Aorta (tissue), 5 donors: Measurements from ENCODE around the gene RAD51D. TPM values are rescaled to one million over a fixed set of nuclear protein-coding genes. Genes with fewer than 3 reads are reported as not detected.
"Not testable (repeated sequence)": the region's sequence is repeated elsewhere in the genome, so short reads cannot be mapped to it uniquely, and the experiment has no call there.

Experiments
- ATAC-seq: fragments of 200-7000 bp; cut with Tn5 transposase; one replicate; pipeline ENCODE4 v1.9.1; 2022; ENCODE audit warnings: moderate library complexity; ENCODE audit not compliant: low FRiP score
- DNase-seq, 2 donors: peaks; one replicate each; pipeline ENCODE4 v3.0.0-alpha.2; 2020
- H3K27ac ChIP-seq, 2 donors: one replicate each; pipeline ENCODE4 v1.5.1; 2013; ENCODE audit warnings: low read length in 2 of 2, mild to moderate bottlenecking in 2 of 2, moderate library complexity in 2 of 2, control low read depth in 1 of 2, inconsistent platforms in 1 of 2, low read depth in 1 of 2
- H3K27me3 ChIP-seq, 2 donors: one replicate each; pipeline ENCODE4 v1.6.1; 2013; ENCODE audit warnings: control low read depth in 1 of 2, low read length in 1 of 2, mild to moderate bottlenecking in 1 of 2, moderate library complexity in 1 of 2; ENCODE audit not compliant: insufficient read depth in 2 of 2, control insufficient read depth in 1 of 2
- H3K36me3 ChIP-seq, 2 donors: one replicate each; pipeline ENCODE4 v1.6.1; 2013; ENCODE audit warnings: control low read depth in 1 of 2, low read length in 1 of 2, mild to moderate bottlenecking in 1 of 2; ENCODE audit not compliant: insufficient read depth in 2 of 2, control insufficient read depth in 1 of 2
- H3K4me1 ChIP-seq, 2 donors: one replicate each; pipeline ENCODE4 v1.6.1; 2013; ENCODE audit warnings: low read length in 2 of 2, control low read depth in 1 of 2, mild to moderate bottlenecking in 1 of 2, moderate library complexity in 1 of 2; ENCODE audit not compliant: insufficient read depth in 2 of 2, control insufficient read depth in 1 of 2
- H3K4me3 ChIP-seq, 2 donors: one replicate each; pipeline ENCODE4 v1.5.1; 2013; ENCODE audit warnings: low read length in 2 of 2, control low read depth in 1 of 2, mild to moderate bottlenecking in 1 of 2
- H3K9me3 ChIP-seq: one replicate; pipeline ENCODE4 v1.6.1; 2013; ENCODE audit warnings: mild to moderate bottlenecking, low read length; ENCODE audit not compliant: control insufficient read depth
- WGBS, 2 donors: extraction: QIAGEN DNeasy Blood & Tissue Kit; methylation state at CpG; one replicate each; pipeline ENCODE4 v1.1.7; 2013; 5-methylcytosine and 5-hydroxymethylcytosine counted together
- intact Hi-C, 2 donors: fragments of 100-400 bp; cut with DNase I; formaldehyde crosslinking; loops; one replicate each; pipeline versions ENCODE4 v1.14.2 to v1.15.0; 2022
- polyA plus RNA-seq, 2 donors: library from polyadenylated mRNA; stranded (reverse); fragments of 200-250 nt; gene quantifications; one replicate each; pipeline ENCODE4 v1.2.3, GENCODE V29; 2013
- total RNA-seq, 2 donors: library from RNA; stranded (reverse); fragmentation: NEBNext Ultra II Directional; extraction: Animal tissue kit (Norgen Biotek cat#: 25700); gene quantifications; one replicate each; pipeline ENCODE4 v1.2.1, GENCODE V29; 2021
- donor health status: healthy with polysubstance abuse.
- donor health status: Bipolar disorder and iron deficiency.
- donor health status: DM: no; HTN: no; CAD: no.
- donor health status: DM: no; HTN: no; CAD: no.
- donor health status: DM: yes; HTN: yes; CAD: no.

The RAD51D gene
- total and polyA plus RNA-seq, 4 donors: 3.6 to 17.3 (median 12.5) TPM

DNA sequence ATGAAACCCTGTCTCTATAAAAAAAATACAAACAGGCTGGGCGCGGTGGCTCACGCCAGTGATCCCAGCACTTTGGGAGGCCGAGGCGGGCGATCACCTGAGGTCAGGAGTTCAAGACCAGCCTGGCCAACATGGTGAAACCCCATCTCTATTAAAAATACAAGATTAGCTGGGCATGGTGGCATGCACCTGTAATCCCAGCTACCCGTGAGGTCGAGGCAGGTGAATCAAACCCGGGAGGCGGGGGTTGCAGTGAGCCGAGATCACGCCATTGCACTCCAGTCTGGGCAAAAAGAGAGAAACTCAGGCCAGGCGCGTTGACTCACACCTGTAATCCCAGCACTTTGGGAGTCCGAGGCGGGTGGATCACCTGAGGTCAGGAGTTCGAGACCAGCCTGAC is 8.9 kb downstream of the RAD51D start:
- peak in 1 of 2 donors; percentile 39 for DNase-seq
- H3K4me1 ChIP-seq, H3K9me3 ChIP-seq, H3K4me3 ChIP-seq, ATAC-seq, H3K27me3 ChIP-seq, H3K27ac ChIP-seq, intact Hi-C loops, H3K36me3 ChIP-seq: not testable (repeated sequence)
- WGBS, 2 donors: 97 to 99% methylated on average over 17 of the region's 17 CpGs

DNA sequence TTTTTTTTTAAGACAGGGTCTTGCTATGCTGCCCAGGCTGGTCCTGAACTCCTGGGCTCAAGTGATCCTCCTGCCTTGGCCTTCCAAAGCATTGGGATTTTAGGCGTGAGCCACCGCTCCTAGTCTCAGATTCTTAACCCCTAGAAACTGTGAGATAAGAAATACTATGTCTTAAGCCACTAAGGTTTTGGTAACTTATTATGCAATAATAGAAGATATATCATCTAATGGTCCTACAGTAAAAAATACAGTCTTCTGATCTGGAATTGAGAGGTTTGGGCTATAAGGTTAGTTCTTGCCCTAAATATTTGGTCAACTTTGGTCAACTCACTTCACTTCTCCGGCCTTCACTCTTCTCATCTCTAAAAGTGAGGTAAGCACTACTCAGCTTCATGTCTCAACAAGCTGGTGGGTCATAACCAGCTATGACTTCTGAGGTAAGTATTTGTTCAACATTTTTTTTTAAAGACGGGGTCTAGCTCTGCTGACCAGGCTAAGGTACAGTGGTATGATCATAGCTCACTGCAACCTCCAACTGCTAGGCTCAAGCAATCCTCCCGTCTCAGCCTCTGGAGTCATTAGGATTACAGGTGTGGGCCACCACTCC is 14.7 kb downstream of the RAD51D start:
- peaks cover 0 to 4% of the 10 kb centered on the region in 2 donors for H3K36me3 ChIP-seq

DNA sequence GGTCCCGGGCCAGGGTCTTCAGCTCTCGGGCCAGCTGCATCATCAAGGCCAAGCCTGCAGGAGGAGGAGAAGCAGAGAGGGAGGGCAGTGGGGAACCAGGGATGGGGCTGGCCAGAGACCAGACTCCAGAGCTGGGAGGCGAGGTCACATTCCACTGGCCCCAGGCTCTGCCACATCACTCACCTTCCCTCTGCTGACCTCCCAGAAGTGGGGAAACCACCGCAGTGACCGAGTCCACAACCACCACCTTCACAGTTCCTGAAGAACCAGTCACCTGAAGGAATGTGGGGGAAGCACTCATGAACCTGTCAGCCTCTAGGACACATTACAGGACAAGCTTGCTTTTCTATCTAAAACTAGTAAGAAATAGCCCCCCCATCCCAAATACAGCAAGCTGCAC is 16.4 kb downstream of the RAD51D start:
- Histone ChIP-seq H3K27ac (no peak overlapping the region), H3K27me3 (no peaks in the 10 kb centered on the region), H3K9me3 (no peaks in the 10 kb centered on the region), H3K4me1 (no peaks in the 10 kb centered on the region), H3K36me3 (peaks cover 0 to 4% of the 10 kb centered on the region in 2 donors), H3K4me3 (no peak overlapping the region)
- WGBS, 2 donors: 89 to 90% methylated on average over 5 of the region's 5 CpGs
- intact Hi-C loops: no loop called here
- ATAC-seq (no peak), DNase-seq (no peak)

More for the DNA sequence above, 14.7 kb downstream of the RAD51D start:
- intact Hi-C loops: no loop called here
- no peaks in the 10 kb centered on the region for H3K4me1 ChIP-seq
- H3K27ac ChIP-seq: no peak overlapping the region
- H3K9me3 ChIP-seq: no peaks in the 10 kb centered on the region
- ATAC-seq (no peak), DNase-seq (no peak)
- H3K4me3 ChIP-seq: no peak overlapping the region
- H3K27me3 ChIP-seq: no peaks in the 10 kb centered on the region
- 96 to 97% methylated on average over 5 of the region's 5 CpGs for WGBS, 2 donors

DNA sequence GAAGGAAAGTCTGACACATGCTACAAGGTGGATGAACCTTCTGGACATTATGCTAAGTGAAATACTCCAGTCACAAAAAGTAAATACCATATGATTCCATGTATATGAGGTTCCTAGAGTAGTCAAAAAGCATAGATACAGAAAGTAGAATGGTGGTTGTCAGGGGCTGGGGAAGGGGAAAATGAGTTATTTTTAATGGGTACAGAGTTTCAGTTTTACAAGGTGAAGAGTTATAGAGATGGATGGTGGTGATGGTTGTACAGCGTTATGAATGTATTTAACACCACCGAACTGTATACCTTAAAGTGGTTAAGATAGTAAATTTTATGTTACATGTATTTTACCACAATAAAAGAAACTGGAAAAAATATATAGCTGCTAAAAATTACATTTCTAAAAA is 17.9 kb downstream of the RAD51D start:
- H3K36me3 ChIP-seq: peaks cover 0 to 4% of the 10 kb centered on the region in 2 donors
- WGBS, 2 donors: 84 to 95% methylated on average over 2 of the region's 2 CpGs
- intact Hi-C loops: no loop called here
- no peaks in the 10 kb centered on the region for H3K4me1 ChIP-seq
- no peaks in the 10 kb centered on the region for H3K27me3 ChIP-seq
- no peaks in the 10 kb centered on the region for H3K9me3 ChIP-seq
- ATAC-seq (no peak), DNase-seq (no peak)
- H3K4me3 ChIP-seq: no peak overlapping the region
- no peak overlapping the region for H3K27ac ChIP-seq

DNA sequence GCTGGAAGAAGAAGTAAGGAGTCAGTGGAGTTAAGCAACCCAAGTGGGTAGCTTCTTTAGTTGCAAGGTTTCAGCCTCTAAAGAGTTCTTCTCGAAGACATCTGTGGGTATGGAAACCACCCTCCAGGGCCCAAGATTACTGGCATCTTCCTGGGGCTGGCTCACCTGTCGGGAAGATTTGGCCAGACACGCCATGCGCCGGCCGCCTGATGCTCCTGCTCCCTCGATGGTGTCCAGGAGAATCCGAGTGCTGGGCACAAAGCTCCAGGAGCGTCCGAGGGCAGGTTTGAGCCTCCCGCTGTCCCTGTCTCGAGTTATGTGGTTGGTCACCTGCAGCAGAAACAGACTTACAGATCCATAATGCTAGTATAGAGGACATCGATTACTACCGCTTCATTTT is 18.6 kb downstream of the RAD51D start:
- Histone ChIP-seq H3K36me3 (peaks cover 0 to 4% of the 10 kb centered on the region in 2 donors), H3K9me3 (no peaks in the 10 kb centered on the region), H3K27ac (no peak overlapping the region), H3K27me3 (no peaks in the 10 kb centered on the region), H3K4me3 (no peak overlapping the region), H3K4me1 (no peaks in the 10 kb centered on the region)
- WGBS, 2 donors: 96 to 98% methylated on average over 14 of the region's 14 CpGs
- intact Hi-C loops: no loop called here
- no peak for DNase-seq
- no peak for ATAC-seq

DNA sequence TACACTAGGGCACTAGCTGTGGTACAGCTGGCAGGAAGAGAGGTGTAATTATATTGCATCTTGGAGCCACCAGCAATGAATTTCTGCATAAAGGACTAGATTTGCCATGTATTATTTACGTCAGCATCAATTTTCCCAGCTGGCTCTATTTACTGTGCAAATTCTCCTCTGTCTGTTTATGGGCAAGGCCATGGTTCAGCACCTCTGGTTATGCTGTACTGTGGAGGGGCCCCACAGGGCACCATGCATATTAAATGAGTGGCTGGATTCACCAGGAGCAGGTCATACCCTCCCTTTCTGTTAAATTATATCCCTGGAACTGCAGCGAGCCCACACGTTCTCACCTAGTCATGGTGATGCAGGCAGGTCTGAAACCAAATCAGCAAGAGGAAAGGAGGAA is 19.8 kb downstream of the RAD51D start:
- peaks cover 0 to 2% of the 10 kb centered on the region in 2 donors for H3K36me3 ChIP-seq
- no peaks in the 10 kb centered on the region for H3K27me3 ChIP-seq
- no peak overlapping the region for H3K4me3 ChIP-seq
- no peak overlapping the region for H3K27ac ChIP-seq
- no peaks in the 10 kb centered on the region for H3K9me3 ChIP-seq
- intact Hi-C loops: no loop called here
- H3K4me1 ChIP-seq: no peaks in the 10 kb centered on the region
- DNase-seq (no peak), ATAC-seq (no peak)
- 91 to 93% methylated on average over 3 of the region's 3 CpGs for WGBS, 2 donors

DNA sequence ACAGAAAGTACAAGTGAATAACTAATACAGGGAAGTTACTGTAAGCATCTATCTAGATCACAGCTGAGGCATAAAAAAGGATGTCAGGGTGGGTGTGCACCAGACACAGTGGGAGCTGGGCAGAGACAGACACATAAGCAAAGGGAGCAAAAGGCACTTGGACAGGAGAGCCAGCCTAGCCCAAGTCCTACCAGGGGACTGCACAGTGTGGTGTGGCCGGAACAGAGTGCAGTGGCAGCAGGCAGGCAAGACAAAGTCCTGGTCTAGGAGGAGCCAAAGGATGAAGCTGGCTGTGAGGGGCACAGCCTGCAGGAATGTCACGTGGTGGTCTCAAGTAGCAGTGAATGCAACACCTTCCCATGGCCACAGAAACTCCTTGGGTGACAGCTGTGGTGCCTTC is 21.9 kb downstream of the RAD51D start:
- Histone ChIP-seq H3K4me1 (no peaks in the 10 kb centered on the region), H3K27ac (no peak overlapping the region), H3K36me3 (peaks cover 0 to 2% of the 10 kb centered on the region in 2 donors), H3K9me3 (no peaks in the 10 kb centered on the region), H3K27me3 (no peaks in the 10 kb centered on the region), H3K4me3 (no peak overlapping the region)
- DNase-seq: no peak
- intact Hi-C loops: no loop called here
- 85 to 94% methylated on average over 2 of the region's 2 CpGs for WGBS, 2 donors
- ATAC-seq: no peak

DNA sequence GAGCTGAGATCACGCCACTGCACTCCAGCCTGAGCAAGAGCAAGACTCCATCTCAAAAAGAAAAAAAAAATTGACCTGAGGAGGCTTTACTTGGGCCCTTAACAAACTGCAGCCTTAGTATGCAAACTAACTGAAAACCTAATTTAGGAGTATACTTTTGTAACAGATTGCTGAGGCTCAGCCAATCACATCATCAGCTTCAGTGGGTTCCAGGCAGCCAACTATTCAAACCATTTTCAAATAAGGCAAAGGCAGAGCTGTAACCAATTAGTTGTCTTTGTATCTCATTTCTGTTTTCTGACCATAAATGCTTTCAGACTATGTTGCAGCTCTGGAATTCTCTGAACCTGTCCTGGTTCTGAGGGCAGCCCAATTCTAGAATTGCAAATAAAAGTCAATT is 23.9 kb downstream of the RAD51D start:
- H3K4me3 ChIP-seq: no peak overlapping the region
- no peaks in the 10 kb centered on the region for H3K4me1 ChIP-seq
- 100% methylated on average over 1 of the region's 1 CpG for WGBS, 2 donors
- ATAC-seq (no peak), DNase-seq (no peak)
- H3K9me3 ChIP-seq: no peaks in the 10 kb centered on the region
- intact Hi-C loops: no loop called here
- H3K27me3 ChIP-seq: no peaks in the 10 kb centered on the region
- peaks cover 0 to 2% of the 10 kb centered on the region in 2 donors for H3K36me3 ChIP-seq
- no peak overlapping the region for H3K27ac ChIP-seq

DNA sequence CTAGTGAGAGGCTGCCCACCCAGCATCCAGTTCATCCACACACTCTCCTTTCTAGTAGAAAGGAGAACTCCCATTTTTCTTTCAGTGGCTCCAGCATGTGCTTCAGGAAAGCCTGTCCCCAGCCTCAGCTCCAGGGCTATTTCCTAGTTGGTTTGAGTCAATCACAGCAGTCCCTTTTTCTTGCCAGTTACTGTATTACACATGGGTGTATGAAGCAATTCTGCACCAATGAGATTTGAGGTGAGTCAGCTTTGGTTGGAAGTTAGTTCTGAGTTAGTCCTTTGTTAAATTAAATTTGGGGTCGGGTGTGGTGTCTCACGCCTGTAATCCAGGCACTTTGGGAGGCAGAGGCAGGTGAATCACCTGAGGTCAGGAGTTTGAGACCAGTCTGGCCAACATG is 24.8 kb downstream of the RAD51D start:
- 93% methylated on average over 2 of the region's 2 CpGs for WGBS, 2 donors
- ATAC-seq: no peak

More for the DNA sequence above, 24.8 kb downstream of the RAD51D start:
- H3K4me3 ChIP-seq: no peak overlapping the region
- H3K9me3 ChIP-seq: no peaks in the 10 kb centered on the region
- intact Hi-C loops: no loop called here
- no peaks in the 10 kb centered on the region for H3K4me1 ChIP-seq
- no peaks in the 10 kb centered on the region for H3K36me3 ChIP-seq
- H3K27me3 ChIP-seq: no peaks in the 10 kb centered on the region
- no peak for DNase-seq
- H3K27ac ChIP-seq: no peak overlapping the region
